Panc1 (cell line): ENCODE results near the gene ZNF346.

ENCODE experiments used
- POLR2AphosphoS5 ChIP-seq: IDR thresholded peaks from 2 replicates; pipeline ENCODE4 v1.6.1; 2012; ENCODE audit warnings: mild to moderate bottlenecking, low read depth, low read length, moderate library complexity
- SIN3A ChIP-seq: IDR thresholded peaks from 2 replicates; pipeline ENCODE4 v1.6.1; 2012; ENCODE audit warnings: low read depth, mild to moderate bottlenecking, low read length, moderate library complexity, borderline replicate concordance; ENCODE audit not compliant: insufficient read depth
- TCF7L2 ChIP-seq: IDR thresholded peaks from 2 replicates; pipeline ENCODE4 v1.6.1; 2011; ENCODE audit warnings: mild to moderate bottlenecking, low read depth, low read length, inconsistent platforms
- TF ChIP-seq, protein P1 (sequence below): fragments of 450-650 bp; IDR thresholded peaks from 2 replicates; pipeline ENCODE4 v1.5.1; 2017; ENCODE audit warnings: mild to moderate bottlenecking
- TF ChIP-seq, protein P2 (sequence below), 2 experiments: IDR thresholded peaks; 2 replicates each; pipeline ENCODE4 v1.6.1; 2011 to 2012; ENCODE audit warnings: low read depth in 2 of 2, control low read depth in 1 of 2, low read length in 1 of 2, mild to moderate bottlenecking in 1 of 2, moderate library complexity in 1 of 2; ENCODE audit not compliant: insufficient read depth in 1 of 2

DNA sequence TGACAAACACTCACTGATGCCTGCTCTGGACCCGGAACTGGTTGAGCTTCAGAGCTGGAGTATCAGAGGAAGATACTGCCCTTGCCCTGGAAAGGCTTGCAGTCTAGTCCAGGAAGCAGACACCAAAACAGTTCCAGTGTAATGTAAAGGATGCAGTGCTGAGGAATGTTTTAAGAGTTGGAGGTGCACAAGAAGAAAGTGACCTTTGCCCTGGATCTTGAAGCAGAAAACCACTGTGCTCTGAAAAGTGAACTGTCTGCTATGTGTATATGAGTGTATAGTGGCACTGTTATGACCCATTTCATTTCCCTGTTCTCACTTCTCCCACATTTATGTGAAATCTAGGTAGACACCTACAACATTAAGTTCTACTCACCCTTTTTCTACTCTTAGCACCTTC lies 2.1 kb downstream of the ZNF346 start:
- TF ChIP-seq SIN3A (no peak), POLR2AphosphoS5 (no peak), TCF7L2 (no peak)
- TF ChIP-seq, protein P1, sequence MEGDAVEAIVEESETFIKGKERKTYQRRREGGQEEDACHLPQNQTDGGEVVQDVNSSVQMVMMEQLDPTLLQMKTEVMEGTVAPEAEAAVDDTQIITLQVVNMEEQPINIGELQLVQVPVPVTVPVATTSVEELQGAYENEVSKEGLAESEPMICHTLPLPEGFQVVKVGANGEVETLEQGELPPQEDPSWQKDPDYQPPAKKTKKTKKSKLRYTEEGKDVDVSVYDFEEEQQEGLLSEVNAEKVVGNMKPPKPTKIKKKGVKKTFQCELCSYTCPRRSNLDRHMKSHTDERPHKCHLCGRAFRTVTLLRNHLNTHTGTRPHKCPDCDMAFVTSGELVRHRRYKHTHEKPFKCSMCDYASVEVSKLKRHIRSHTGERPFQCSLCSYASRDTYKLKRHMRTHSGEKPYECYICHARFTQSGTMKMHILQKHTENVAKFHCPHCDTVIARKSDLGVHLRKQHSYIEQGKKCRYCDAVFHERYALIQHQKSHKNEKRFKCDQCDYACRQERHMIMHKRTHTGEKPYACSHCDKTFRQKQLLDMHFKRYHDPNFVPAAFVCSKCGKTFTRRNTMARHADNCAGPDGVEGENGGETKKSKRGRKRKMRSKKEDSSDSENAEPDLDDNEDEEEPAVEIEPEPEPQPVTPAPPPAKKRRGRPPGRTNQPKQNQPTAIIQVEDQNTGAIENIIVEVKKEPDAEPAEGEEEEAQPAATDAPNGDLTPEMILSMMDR: no peak
- TF ChIP-seq, protein P2, sequence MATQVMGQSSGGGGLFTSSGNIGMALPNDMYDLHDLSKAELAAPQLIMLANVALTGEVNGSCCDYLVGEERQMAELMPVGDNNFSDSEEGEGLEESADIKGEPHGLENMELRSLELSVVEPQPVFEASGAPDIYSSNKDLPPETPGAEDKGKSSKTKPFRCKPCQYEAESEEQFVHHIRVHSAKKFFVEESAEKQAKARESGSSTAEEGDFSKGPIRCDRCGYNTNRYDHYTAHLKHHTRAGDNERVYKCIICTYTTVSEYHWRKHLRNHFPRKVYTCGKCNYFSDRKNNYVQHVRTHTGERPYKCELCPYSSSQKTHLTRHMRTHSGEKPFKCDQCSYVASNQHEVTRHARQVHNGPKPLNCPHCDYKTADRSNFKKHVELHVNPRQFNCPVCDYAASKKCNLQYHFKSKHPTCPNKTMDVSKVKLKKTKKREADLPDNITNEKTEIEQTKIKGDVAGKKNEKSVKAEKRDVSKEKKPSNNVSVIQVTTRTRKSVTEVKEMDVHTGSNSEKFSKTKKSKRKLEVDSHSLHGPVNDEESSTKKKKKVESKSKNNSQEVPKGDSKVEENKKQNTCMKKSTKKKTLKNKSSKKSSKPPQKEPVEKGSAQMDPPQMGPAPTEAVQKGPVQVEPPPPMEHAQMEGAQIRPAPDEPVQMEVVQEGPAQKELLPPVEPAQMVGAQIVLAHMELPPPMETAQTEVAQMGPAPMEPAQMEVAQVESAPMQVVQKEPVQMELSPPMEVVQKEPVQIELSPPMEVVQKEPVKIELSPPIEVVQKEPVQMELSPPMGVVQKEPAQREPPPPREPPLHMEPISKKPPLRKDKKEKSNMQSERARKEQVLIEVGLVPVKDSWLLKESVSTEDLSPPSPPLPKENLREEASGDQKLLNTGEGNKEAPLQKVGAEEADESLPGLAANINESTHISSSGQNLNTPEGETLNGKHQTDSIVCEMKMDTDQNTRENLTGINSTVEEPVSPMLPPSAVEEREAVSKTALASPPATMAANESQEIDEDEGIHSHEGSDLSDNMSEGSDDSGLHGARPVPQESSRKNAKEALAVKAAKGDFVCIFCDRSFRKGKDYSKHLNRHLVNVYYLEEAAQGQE (IDR thresholded peaks at IDR 0.05; ENCODE audit: insufficient read depth in 1 of 2, low read depth in 2 of 2, low read length in 1 of 2): no peak
